ENCODE data around the gene RAPGEF1. TPM values are rescaled to one million over a fixed set of nuclear protein-coding genes. Genes with fewer than 3 reads are reported as not detected.

Gene RAPGEF1
- total RNA-seq, 1 donor from 2014 or later, result 33.3 TPM

DNA sequence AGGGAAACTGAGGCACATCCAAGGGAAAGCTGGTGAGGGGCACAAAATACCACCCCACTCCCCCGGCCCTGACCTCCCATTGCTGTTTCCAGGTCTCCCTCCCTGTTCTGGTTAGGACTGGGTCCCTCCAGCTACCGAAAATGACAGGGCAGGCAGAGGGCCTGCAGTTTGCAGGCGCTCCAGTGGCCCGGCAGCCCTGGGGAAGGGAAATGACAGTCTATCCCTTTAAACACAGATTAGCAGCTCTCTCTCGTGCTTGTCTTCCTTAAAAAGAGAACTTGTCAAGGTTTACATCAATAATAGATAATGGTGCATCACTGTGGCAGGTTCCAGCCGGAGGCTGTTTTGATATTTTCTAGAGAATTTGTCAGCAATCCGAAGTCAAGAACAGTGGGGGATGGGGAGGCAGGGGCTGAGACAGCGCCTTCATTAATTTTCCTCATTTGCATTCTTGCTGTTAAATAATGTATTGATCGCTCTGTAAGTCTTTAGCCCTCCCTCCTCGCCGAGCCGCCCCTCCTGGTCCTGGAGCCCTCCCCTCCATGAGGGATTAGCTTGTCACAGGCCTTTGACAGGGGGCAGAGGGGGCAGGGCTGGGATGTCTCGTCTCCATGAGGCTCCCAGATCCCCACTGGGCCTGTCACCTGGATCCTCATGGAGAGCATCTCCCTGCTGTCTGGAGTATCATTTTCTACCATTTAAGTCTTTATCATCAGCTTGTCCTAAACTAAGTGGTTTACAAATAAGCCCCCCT is 45.0 kb upstream of the RAPGEF1 start:
- H3K36me3 Mint-ChIP-seq, result no peaks in the 10 kb centered on the region
- no peaks in the 10 kb centered on the region for H3K4me1 Mint-ChIP-seq
- TF ChIP-seq, protein P1, sequence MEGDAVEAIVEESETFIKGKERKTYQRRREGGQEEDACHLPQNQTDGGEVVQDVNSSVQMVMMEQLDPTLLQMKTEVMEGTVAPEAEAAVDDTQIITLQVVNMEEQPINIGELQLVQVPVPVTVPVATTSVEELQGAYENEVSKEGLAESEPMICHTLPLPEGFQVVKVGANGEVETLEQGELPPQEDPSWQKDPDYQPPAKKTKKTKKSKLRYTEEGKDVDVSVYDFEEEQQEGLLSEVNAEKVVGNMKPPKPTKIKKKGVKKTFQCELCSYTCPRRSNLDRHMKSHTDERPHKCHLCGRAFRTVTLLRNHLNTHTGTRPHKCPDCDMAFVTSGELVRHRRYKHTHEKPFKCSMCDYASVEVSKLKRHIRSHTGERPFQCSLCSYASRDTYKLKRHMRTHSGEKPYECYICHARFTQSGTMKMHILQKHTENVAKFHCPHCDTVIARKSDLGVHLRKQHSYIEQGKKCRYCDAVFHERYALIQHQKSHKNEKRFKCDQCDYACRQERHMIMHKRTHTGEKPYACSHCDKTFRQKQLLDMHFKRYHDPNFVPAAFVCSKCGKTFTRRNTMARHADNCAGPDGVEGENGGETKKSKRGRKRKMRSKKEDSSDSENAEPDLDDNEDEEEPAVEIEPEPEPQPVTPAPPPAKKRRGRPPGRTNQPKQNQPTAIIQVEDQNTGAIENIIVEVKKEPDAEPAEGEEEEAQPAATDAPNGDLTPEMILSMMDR (IDR thresholded peaks at IDR 0.05), result no peak
- TF ChIP-seq EZH2phosphoT487 (IDR thresholded peaks at IDR 0.05), result no peak
- TF ChIP-seq EZH2 (IDR thresholded peaks at IDR 0.05), result no peak
- H3F3A ChIP-seq (ENCODE audit: low read depth), result no peaks in the 10 kb centered on the region
- no peak overlapping the region for H2AFZ ChIP-seq (replicated peaks)
- no peak overlapping the region for H3K27ac Mint-ChIP-seq
- H3K36me3 ChIP-seq, result no peaks in the 10 kb centered on the region
- no peak overlapping the region for H3K27ac ChIP-seq
- H3K9me3 Mint-ChIP-seq, result peaks cover 7% of the 10 kb centered on the region
- no peak overlapping the region for H3K4me3 ChIP-seq
- H3K27me3 Mint-ChIP-seq (ENCODE audit: insufficient read depth, low read depth), result peaks cover 28% of the 10 kb centered on the region
- no peak overlapping the region for H3K4me3 Mint-ChIP-seq
- no peaks in the 10 kb centered on the region for H3K79me2 ChIP-seq (ENCODE audit: low read depth)
- DNase-seq (ENCODE audit: low spot score), result no peak
- H3K4me1 ChIP-seq, result peaks cover 4% of the 10 kb centered on the region
- no peak overlapping the region for H3K4me2 ChIP-seq
- H3K9me3 ChIP-seq (ENCODE audit: low read depth), result no peaks in the 10 kb centered on the region
- no peak overlapping the region for H3K9ac ChIP-seq
- H3K27me3 ChIP-seq, result peaks cover 22% of the 10 kb centered on the region
- H4K20me1 ChIP-seq (ENCODE audit: low read depth), result no peaks in the 10 kb centered on the region

DNA sequence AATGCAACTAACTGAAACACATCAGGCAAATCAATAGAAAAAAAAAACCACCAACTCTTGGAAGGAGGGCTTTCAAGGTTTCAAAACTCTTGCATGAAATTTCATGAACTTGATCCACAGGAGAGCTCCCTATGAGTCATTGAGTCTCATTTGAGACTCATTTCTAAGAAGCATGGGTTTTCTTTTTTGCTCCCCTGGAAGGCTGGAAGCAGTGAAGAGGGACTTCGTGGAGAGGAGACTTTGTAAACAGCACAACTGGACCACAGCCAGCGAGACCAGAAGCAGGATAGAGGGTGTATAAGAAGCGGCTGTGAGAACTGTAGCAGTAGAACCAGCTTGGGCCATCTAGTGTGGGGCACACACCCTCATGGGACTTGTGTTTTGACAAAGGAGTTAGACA is 41.2 kb upstream of the RAPGEF1 start:
- peaks cover 3% of the 10 kb centered on the region for H4K20me1 ChIP-seq (ENCODE audit: low read depth)
- H3K9ac ChIP-seq, result no peak overlapping the region
- H3K27ac Mint-ChIP-seq, result no peak overlapping the region
- TF ChIP-seq, protein P1 (IDR thresholded peaks at IDR 0.05), result no peak
- TF ChIP-seq EZH2 (IDR thresholded peaks at IDR 0.05) (no peak), EZH2phosphoT487 (IDR thresholded peaks at IDR 0.05) (no peak)
- no peaks in the 10 kb centered on the region for H3K36me3 Mint-ChIP-seq
- H3K27me3 Mint-ChIP-seq (ENCODE audit: insufficient read depth, low read depth), result peaks cover 17% of the 10 kb centered on the region
- peaks cover 11% of the 10 kb centered on the region for H3K9me3 Mint-ChIP-seq
- peaks cover 4% of the 10 kb centered on the region for H3K4me1 ChIP-seq
- no peak overlapping the region for H3K27ac ChIP-seq
- no peaks in the 10 kb centered on the region for H3K9me3 ChIP-seq (ENCODE audit: low read depth)
- no peak overlapping the region for H2AFZ ChIP-seq (replicated peaks)
- no peaks in the 10 kb centered on the region for H3K4me1 Mint-ChIP-seq
- no peak overlapping the region for H3K4me3 ChIP-seq
- H3K36me3 ChIP-seq, result no peaks in the 10 kb centered on the region
- H3K79me2 ChIP-seq (ENCODE audit: low read depth), result no peaks in the 10 kb centered on the region
- H3K4me3 Mint-ChIP-seq, result no peak overlapping the region
- H3K27me3 ChIP-seq, result peaks cover 22% of the 10 kb centered on the region
- no peak for DNase-seq (ENCODE audit: low spot score)
- H3F3A ChIP-seq (ENCODE audit: low read depth), result no peaks in the 10 kb centered on the region
- no peak overlapping the region for H3K4me2 ChIP-seq

- peaks cover 8% of the 10 kb centered on the region for H3K27me3 ChIP-seq
- peaks cover 12% of the 10 kb centered on the region for H3K27me3 Mint-ChIP-seq (ENCODE audit: insufficient read depth, low read depth)
Observed at GRCh38 chr9:131776473-131776872, 36.6 kb upstream of the RAPGEF1 start.

More at GRCh38 chr9:131776473-131776872, 36.6 kb upstream of the RAPGEF1 start:
- Histone ChIP-seq H3K36me3 (no peaks in the 10 kb centered on the region), H4K20me1 (ENCODE audit: low read depth) (peaks cover 24% of the 10 kb centered on the region), H3K9me3 (ENCODE audit: low read depth) (no peaks in the 10 kb centered on the region), H3K9ac (no peak overlapping the region), H3K4me2 (no peak overlapping the region), H3K79me2 (ENCODE audit: low read depth) (no peaks in the 10 kb centered on the region), H3K4me1 (no peaks in the 10 kb centered on the region), H3K4me3 (no peak overlapping the region), H3K27ac (no peak overlapping the region), H3F3A (ENCODE audit: low read depth) (no peaks in the 10 kb centered on the region), H2AFZ (replicated peaks) (no peak overlapping the region)
- Mint-ChIP-seq H3K4me3 (no peak overlapping the region), H3K27ac (no peak overlapping the region), H3K36me3 (no peaks in the 10 kb centered on the region), H3K4me1 (no peaks in the 10 kb centered on the region), H3K9me3 (peaks cover 4% of the 10 kb centered on the region)
- peak; percentile 93 for DNase-seq (ENCODE audit: low spot score)
- TF ChIP-seq, protein P1 (IDR thresholded peaks at IDR 0.05), result no peak
- no peak for TF ChIP-seq EZH2phosphoT487 (IDR thresholded peaks at IDR 0.05)
- no peak for TF ChIP-seq EZH2 (IDR thresholded peaks at IDR 0.05)
